Lower leg skin (tissue), 3 donors: Measurements from ENCODE around the gene RDM1.

ENCODE experiments used
- CTCF ChIP-seq, 3 donors: fragments of 450-650 bp; IDR thresholded peaks; one replicate each; pipeline ENCODE4 v1.5.1; 2016; ENCODE audit warnings: antibody characterized with exemption in 3 of 3, mild to moderate bottlenecking in 3 of 3, moderate library complexity in 2 of 3
- POLR2A ChIP-seq, 2 donors: fragments of 450-650 bp; IDR thresholded peaks; one replicate each; pipeline ENCODE4 v1.6.1; 2016 to 2017; ENCODE audit warnings: antibody characterized with exemption in 2 of 2, mild to moderate bottlenecking in 1 of 2, moderate library complexity in 1 of 2

GRCh38 chr17:35948092-35948491, 17.5 kb upstream of the RDM1 start:
- TF ChIP-seq POLR2A (IDR thresholded peaks at IDR 0.05) (no peak), CTCF (IDR thresholded peaks at IDR 0.05) (no peak)
